ENCODE measurements around the gene SLC41A2.
"Not testable (repeated sequence)": the region's sequence is repeated elsewhere in the genome, so short reads cannot be mapped to it uniquely, and the experiment has no call there.

Gene SLC41A2

GRCh38 chr12:104991565-104992128, 33.6 kb upstream of the SLC41A2 start:
- TF ChIP-seq, protein P1, sequence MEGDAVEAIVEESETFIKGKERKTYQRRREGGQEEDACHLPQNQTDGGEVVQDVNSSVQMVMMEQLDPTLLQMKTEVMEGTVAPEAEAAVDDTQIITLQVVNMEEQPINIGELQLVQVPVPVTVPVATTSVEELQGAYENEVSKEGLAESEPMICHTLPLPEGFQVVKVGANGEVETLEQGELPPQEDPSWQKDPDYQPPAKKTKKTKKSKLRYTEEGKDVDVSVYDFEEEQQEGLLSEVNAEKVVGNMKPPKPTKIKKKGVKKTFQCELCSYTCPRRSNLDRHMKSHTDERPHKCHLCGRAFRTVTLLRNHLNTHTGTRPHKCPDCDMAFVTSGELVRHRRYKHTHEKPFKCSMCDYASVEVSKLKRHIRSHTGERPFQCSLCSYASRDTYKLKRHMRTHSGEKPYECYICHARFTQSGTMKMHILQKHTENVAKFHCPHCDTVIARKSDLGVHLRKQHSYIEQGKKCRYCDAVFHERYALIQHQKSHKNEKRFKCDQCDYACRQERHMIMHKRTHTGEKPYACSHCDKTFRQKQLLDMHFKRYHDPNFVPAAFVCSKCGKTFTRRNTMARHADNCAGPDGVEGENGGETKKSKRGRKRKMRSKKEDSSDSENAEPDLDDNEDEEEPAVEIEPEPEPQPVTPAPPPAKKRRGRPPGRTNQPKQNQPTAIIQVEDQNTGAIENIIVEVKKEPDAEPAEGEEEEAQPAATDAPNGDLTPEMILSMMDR (IDR thresholded peaks at IDR 0.05; ENCODE audit: control extremely low read depth, extremely low read depth, low read depth, missing control alignments), result no peak
- DNase-seq (ENCODE audit: extremely low spot score), result no peak
- CTCF ChIA-PET, result interaction anchor here (0.8 kb wide), 1 partner anchor 12 kb away, joined by 4 read pairs; no protein-coding TSS in a partner anchor
- POLR2A ChIA-PET, result no interaction called here

DNA sequence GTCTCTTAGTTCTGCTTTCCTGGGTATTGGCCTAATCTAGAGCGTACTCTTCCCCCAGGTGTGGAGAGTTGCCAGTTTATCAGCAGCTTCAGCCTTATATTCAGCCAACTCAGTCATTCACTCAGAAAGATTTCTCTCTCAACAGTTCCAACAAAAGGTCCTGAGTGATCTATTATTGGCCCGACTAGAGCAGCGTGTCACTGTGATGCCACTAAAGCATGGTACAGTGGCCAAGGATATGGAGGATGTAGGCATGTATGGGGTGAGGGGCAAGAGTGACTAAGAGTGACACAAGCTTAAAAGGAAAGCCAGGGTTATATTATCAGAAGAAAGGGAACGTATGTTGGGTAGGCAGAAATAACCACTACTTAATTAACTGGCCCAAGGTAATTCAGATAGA, 32.9 kb upstream of the SLC41A2 start:
- no peak for DNase-seq (ENCODE audit: extremely low spot score)
- POLR2A ChIA-PET, result no interaction called here
- TF ChIP-seq, protein P1 (IDR thresholded peaks at IDR 0.05; ENCODE audit: control extremely low read depth, extremely low read depth, low read depth, missing control alignments), result no peak
- CTCF ChIA-PET, result no interaction called here

DNA sequence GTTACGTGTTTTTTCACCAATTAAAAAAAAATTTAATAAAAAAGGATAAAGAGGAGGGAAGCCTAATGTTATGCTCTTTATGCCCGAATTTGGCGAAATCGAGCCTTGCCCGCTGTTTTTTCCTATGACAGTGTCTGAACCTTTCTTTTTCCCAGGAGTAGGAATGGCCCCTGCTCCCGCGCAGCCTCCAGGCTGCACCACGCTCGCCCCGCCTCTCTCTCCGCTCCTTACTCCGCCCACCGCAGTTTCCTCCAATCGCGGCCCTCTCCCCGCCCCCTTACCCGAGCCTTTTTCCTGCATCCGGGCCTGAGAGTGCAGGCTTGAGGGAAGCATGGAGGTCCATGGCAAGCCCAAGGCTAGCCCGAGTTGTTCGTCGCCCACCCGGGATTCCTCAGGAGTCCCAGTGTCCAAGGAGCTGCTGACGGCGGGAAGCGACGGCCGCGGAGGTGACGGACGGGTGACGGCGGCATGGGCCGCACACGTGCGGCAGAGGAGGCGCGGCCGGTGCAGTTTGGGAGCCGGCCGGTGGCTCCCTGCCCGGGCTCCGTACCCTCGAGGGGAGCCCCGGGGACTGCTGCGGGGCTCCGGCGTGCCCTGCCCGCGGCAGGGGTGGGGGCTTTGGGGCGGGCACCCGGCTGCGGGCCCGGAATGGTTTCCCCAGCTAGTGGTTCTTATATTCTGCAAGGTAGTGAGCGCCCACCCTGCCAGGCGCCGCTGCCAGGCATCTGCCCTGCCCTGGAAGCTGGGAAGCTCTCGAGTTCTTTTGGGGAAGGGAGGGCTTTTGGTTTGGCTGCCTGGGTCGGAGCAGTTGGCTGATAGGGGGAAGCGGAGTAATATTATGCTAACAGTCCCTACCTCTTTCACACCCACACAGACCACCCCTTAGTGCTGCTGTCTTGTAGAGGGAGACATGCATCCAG, 28.2 kb upstream of the SLC41A2 start, which contains the start of gene NOPCHAP1:
Gene NOPCHAP1, plus strand, starts transcription at position 295 of the 920 bp plus-strand sequence. Its CDS starts 37 bp downstream, at position 332.
- ChIA-PET POLR2A (no interaction called here), CTCF (interaction anchor here (1.2 to 1.6 kb wide), 4 partner anchors 8 to 604 kb away, joined by 3 to 5 read pairs (median 4); no protein-coding TSS in a partner anchor)

DNA sequence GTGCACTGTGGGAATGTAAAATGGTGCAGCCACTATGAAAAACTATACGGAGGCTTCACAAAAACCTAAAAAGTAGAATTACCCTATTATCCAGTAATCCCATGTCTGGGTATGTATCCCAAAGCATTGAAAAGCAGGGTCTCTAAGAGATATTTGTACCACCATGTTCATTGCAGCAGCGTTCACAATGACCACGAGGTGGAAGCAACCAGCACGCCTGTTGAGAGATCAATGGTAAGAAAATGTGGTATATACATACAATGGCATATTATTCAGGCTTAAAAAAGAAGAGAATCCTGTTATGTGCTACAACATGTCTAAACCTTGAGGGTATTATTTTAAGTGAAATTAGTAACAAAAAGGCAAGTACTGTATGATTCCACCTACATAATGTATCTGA, 27.1 kb upstream of the SLC41A2 start:
- DNase-seq (ENCODE audit: extremely low spot score), result no peak
- TF ChIP-seq, protein P1 (IDR thresholded peaks at IDR 0.05; ENCODE audit: control extremely low read depth, extremely low read depth, low read depth, missing control alignments), result no peak
- ChIA-PET POLR2A (no interaction called here), CTCF (interaction anchor here (1.6 kb wide), 1 partner anchor 26 kb away, joined by 5 read pairs; no protein-coding TSS in a partner anchor)

More for the DNA sequence above, 28.2 kb upstream of the SLC41A2 start, which contains the start of gene NOPCHAP1:
- peak; percentile 92 for DNase-seq (ENCODE audit: extremely low spot score)
- TF ChIP-seq, protein P1 (IDR thresholded peaks at IDR 0.05; ENCODE audit: control extremely low read depth, extremely low read depth, low read depth, missing control alignments), result no peak

DNA sequence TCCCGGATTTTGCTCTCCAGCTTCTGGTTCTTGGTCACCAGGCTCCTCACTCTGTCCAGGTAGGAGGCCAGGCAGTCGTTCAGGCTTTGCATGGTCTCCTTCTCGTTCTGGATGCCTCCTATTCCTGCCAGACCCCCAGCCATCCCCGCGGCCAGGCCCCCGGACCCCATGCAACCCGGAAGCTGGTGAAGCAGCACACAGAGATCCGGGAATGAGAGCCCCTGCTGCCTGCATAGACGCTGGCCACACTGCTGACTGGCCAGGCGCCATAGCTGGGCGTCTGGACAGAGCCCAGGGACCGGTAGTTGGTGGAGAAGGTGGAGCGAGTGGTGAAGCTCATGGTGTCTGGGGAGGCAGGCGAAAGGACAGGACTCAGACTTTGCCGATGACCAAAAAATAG, 19.6 kb upstream of the SLC41A2 start:
- CTCF ChIA-PET, result interaction anchor here (0.9 to 3.0 kb wide), 4 partner anchors 9 to 19 kb away, joined by 4 to 9 read pairs (median 6); partner anchors contain the start of genes NOPCHAP1 and SLC41A2
- POLR2A ChIA-PET, result not testable (repeated sequence)

GRCh38 chr12:104976703-104977102, 18.6 kb upstream of the SLC41A2 start:
- ChIA-PET CTCF (interaction anchor here (3.0 kb wide), 1 partner anchor 18 kb away, joined by 9 read pairs; the partner anchor contains the start of gene SLC41A2), POLR2A (no interaction called here)
- TF ChIP-seq, protein P1 (IDR thresholded peaks at IDR 0.05; ENCODE audit: control extremely low read depth, extremely low read depth, low read depth, missing control alignments), result no peak
- no peak for DNase-seq (ENCODE audit: extremely low spot score)

More for the DNA sequence above, 19.6 kb upstream of the SLC41A2 start:
- not testable (repeated sequence) for DNase-seq (ENCODE audit: extremely low spot score)
